Tracheal epithelial cell (primary cell): Measurements from ENCODE around the gene VASP. TPM values are rescaled to one million over a fixed set of nuclear protein-coding genes. Genes with fewer than 3 reads are reported as not detected.

Experiments used
- total RNA-seq: library from RNA; depleted of rRNA; stranded (reverse); fragments of >200 nt; gene quantifications from 2 replicates; pipeline ENCODE4 v1.2.1, GENCODE V29; 2014

Gene VASP
- 97.2 and 161 TPM in 2 replicates for total RNA-seq

DNA sequence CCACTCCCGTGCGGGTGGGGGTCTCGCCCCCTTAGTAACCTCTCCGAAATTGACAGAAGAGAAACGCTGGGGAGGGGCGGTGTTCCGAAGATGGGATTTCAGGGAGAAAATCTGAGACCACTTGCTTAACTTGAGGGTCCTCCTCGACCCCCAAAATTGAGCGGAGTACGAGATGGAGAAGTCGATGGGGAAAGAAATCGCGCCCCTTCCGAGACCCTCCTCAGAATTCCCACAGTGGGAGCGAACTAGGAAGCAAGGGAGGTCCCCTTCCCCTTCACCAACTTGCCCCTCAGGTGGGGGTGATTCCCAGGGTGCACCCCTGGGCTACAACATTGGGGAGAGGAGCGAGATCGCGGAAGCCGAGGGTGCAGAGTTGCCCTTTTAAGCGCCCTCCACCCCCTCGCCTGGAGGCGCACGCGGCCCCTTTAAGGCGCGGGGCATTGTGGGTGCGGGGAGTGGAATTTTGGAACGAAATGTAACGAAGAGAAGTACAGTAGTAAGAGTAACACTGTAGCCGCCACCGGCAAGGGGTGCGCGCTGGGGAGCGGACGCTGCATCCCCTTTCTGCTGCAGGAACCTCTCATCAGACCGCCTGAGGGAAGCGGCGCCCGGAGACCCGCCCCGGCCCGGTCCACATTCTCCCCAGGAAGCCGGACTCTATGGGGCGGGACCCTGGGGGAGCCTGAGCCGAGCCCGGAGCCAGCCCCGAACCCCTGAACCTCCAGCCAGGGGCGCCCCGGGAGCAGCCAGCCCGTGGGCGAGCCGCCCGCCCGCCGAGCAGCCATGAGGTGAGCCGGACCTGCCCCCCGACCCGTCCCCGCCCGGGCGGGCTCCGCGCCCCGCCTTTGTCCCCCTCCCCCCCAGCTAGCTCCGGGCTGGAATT lies at the start of gene VASP:
TSS of gene VASP (plus strand) at position 491 of the 883 bp plus-strand sequence. CDS start at position 784, 293 bp downstream.

DNA sequence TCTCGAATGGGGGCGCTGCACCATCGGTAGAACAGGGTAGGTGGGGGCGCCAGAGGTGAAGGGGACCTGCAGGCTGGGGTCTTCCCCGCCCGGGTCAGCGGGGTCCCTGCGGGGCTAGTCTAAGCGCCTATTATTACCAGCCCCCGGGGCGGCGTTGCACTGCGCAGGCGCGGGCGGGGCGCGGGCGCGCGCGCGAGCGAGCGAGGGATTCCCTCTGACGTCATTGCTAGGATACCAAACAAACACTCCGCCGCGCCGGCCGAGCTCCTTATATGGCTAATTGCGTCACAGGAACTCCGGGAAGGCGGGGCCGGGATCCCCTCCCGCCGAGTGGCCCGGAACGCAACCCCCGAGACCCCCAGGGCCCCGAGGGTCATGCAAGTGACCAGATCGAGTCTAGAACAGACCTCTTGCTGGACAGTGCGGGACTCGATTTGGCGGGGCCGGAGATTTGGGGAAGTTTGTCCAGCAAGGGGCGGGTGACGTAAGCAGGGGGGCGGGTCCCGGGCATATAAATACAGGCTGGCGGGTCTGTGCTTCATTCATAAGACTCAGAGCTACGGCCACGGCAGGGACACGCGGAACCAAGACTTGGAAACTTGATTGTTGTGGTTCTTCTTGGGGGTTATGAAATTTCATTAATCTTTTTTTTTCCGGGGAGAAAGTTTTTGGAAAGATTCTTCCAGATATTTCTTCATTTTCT lies 39.7 kb upstream of the VASP start, which contains the start of gene FOSB:
TSS of gene FOSB (plus strand) at position 541 of the 703 bp plus-strand sequence. CDS start 591 bp downstream, outside the sequence.

DNA sequence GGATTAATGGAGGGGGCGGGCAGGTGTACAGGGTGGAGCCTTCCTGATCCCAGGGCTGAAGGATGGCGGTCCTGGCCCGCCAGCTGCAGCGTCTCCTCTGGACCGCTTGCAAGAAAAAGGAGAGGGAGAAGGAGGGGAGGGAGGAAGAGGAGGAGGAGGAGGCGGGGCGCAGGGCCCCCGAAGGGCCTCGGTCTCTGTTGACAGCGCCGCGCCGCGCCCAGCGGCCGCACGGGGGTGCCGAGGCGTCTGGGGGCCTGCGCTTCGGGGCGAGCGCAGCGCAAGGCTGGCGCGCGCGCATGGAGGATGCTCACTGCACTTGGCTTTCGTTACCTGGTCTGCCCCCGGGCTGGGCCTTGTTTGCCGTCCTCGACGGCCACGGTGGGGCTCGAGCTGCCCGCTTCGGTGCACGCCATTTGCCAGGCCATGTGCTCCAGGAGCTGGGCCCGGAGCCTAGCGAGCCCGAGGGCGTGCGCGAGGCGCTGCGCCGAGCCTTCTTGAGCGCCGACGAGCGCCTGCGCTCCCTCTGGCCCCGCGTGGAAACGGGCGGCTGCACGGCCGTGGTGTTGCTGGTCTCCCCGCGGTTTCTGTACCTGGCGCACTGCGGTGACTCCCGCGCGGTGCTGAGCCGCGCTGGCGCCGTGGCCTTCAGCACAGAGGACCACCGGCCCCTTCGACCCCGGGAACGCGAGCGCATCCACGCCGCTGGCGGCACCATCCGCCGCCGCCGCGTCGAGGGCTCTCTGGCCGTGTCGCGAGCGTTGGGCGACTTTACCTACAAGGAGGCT lies 8.7 kb upstream of the VASP start, which contains the start of gene PPM1N:
TSS of gene PPM1N (plus strand) at position 33 of the 785 bp plus-strand sequence. CDS start at position 63, 30 bp downstream.

Other genes with a start within 250 kb of the VASP start
- not detected in 2 replicates for gene CKM, start 184.6 kb upstream of the VASP start, total RNA-seq
- 82.5 and 101 TPM in 2 replicates for gene KLC3, start 166.7 kb upstream of the VASP start, total RNA-seq
- 6.0 and 10.1 TPM in 2 replicates for gene ERCC2, start 136.9 kb upstream of the VASP start, total RNA-seq
- gene PPP1R13L, start 102.4 kb upstream of the VASP start, total RNA-seq, result 20.5 and 21.3 TPM in 2 replicates
- gene POLR1G, start 100.8 kb upstream of the VASP start, total RNA-seq, result 23.9 and 25.2 TPM in 2 replicates
- gene ERCC1, start 83.6 kb upstream of the VASP start, total RNA-seq, result 82.3 and 120 TPM in 2 replicates
- 11.1 and 15.4 TPM in 2 replicates for gene FOSB, start 39.5 kb upstream of the VASP start, total RNA-seq
- gene RTN2, start 10.4 kb upstream of the VASP start, total RNA-seq, result 3.6 and 10.6 TPM in 2 replicates
- gene PPM1N, start 9.0 kb upstream of the VASP start, total RNA-seq, result 0.64 and 1.4 TPM in 2 replicates
- gene OPA3, start 77.3 kb downstream of the VASP start, total RNA-seq, result 4.8 and 5.1 TPM in 2 replicates
- not detected in 2 replicates for gene GPR4, start 94.7 kb downstream of the VASP start, total RNA-seq
- gene EML2, start 131.9 kb downstream of the VASP start, total RNA-seq, result 84.8 and 113 TPM in 2 replicates
- gene GIPR, start 160.7 kb downstream of the VASP start, total RNA-seq, result 0.43 and 0.96 TPM in 2 replicates
- 284 and 297 TPM in 2 replicates for gene SNRPD2, start 184.5 kb downstream of the VASP start, total RNA-seq
- gene QPCTL, start 185.2 kb downstream of the VASP start, total RNA-seq, result 10.7 and 16.1 TPM in 2 replicates
- 6.0 TPM in 2 replicates for gene FBXO46, start 223.4 kb downstream of the VASP start, total RNA-seq
- not detected in 2 replicates for gene MEIOSIN, start 226.0 kb downstream of the VASP start, total RNA-seq